Hepatocyte (in vitro differentiated cells): ENCODE data around the gene C19orf38.

Experiments used
- EZH2 ChIP-seq: fragments of 200-600 bp; sonication (generic); IDR thresholded peaks from 2 replicates; pipeline ENCODE4 v1.6.1; 2016; ENCODE audit warnings: antibody characterized with exemption, mild to moderate bottlenecking, borderline replicate concordance
- EZH2phosphoT487 ChIP-seq: fragments of 200-600 bp; sonication (generic); IDR thresholded peaks from one replicate; pipeline ENCODE4 v1.6.1; 2018; ENCODE audit warnings: antibody characterized with exemption, mild to moderate bottlenecking, low read depth, moderate library complexity; ENCODE audit not compliant: unreplicated experiment, severe bottlenecking
- TF ChIP-seq, protein P1 (sequence below): fragments of 200-600 bp; sonication (generic); IDR thresholded peaks from 2 replicates; pipeline ENCODE4 v1.5.1; 2016; ENCODE audit warnings: antibody characterized with exemption, mild to moderate bottlenecking; ENCODE audit not compliant: poor library complexity

DNA sequence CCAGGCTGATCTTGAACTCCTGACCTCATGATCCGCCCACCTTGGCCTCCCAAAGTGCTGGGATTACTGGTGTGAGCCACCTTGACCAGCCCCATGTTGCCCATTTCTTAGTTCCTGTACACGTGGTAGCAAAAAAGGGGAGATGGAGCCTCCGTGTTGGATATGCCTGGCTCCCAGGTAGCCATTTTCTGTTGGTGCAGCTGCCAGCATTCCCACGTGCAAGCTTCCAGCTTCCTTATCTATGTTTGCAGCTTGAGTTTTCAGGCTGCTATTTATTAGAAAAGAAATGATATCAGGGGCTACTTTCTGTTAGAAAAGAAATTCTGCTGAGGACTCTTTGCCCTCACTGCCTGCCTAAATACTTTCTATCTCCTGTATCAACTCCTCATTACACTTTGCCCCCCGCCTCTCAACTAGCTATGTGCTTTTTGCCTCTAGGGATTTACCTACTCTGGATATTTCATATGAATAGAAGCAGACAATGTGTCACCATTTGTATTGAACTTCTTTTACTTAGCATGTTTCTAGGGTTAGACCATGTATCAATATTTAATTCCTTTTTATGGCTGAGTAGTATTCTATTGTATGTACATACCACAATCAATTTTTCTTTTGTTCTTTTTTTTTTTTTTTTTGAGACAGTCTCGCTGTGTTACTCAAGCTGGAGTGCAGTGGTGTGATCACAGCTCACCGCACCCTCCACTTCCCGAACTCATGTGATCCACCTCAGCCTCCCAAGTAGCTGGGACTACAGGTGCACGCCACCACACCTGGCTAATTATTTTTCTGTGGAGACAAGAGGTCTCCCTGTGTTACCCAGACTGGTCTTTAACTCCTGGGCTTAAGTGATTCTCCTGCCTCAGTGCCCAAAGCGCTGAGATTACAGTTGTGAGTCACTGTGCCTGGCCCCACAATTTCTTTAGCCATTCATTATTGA is 8.8 kb upstream of the C19orf38 start:
- TF ChIP-seq, protein P1, sequence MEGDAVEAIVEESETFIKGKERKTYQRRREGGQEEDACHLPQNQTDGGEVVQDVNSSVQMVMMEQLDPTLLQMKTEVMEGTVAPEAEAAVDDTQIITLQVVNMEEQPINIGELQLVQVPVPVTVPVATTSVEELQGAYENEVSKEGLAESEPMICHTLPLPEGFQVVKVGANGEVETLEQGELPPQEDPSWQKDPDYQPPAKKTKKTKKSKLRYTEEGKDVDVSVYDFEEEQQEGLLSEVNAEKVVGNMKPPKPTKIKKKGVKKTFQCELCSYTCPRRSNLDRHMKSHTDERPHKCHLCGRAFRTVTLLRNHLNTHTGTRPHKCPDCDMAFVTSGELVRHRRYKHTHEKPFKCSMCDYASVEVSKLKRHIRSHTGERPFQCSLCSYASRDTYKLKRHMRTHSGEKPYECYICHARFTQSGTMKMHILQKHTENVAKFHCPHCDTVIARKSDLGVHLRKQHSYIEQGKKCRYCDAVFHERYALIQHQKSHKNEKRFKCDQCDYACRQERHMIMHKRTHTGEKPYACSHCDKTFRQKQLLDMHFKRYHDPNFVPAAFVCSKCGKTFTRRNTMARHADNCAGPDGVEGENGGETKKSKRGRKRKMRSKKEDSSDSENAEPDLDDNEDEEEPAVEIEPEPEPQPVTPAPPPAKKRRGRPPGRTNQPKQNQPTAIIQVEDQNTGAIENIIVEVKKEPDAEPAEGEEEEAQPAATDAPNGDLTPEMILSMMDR, result no peak
- TF ChIP-seq EZH2 (no peak), EZH2phosphoT487 (no peak)
